Stimulated activated memory B cell treated with anti-CD40 and anti-IgM and Interleukin-4, amounts not matched to agents 10 μg/mL and 1 μg/mL and 100 μg/mL, for 72 hours (primary cell): Measurements from ENCODE around the gene CETP.
A peak's percentile ranks its signal among the peaks of the same experiment; 100 is the strongest.

Experiments used
- ATAC-seq: fragments of 150-1000 bp; cut with Tn5 transposase; 2 replicates; pipeline ENCODE4 v1.10.0; 2021
- H3K27ac Mint-ChIP-seq: one replicate; pipeline ENCODE4 v1.8.0; 2022; ENCODE audit warnings: mild to moderate bottlenecking, mixed read lengths
- H3K27me3 Mint-ChIP-seq: one replicate; pipeline ENCODE4 v1.8.0; 2022; ENCODE audit warnings: mixed read lengths
- H3K36me3 Mint-ChIP-seq: one replicate; pipeline ENCODE4 v1.8.0; 2022; ENCODE audit warnings: mixed read lengths
- H3K4me1 Mint-ChIP-seq: one replicate; pipeline ENCODE4 v1.8.0; 2022; ENCODE audit warnings: mixed read lengths
- H3K4me3 Mint-ChIP-seq: one replicate; pipeline ENCODE4 v1.8.0; 2022; ENCODE audit warnings: mild to moderate bottlenecking, moderate library complexity, mixed read lengths
- H3K9me3 Mint-ChIP-seq: one replicate; pipeline ENCODE4 v1.8.0; 2022; ENCODE audit warnings: mixed read lengths

Gene CETP

DNA sequence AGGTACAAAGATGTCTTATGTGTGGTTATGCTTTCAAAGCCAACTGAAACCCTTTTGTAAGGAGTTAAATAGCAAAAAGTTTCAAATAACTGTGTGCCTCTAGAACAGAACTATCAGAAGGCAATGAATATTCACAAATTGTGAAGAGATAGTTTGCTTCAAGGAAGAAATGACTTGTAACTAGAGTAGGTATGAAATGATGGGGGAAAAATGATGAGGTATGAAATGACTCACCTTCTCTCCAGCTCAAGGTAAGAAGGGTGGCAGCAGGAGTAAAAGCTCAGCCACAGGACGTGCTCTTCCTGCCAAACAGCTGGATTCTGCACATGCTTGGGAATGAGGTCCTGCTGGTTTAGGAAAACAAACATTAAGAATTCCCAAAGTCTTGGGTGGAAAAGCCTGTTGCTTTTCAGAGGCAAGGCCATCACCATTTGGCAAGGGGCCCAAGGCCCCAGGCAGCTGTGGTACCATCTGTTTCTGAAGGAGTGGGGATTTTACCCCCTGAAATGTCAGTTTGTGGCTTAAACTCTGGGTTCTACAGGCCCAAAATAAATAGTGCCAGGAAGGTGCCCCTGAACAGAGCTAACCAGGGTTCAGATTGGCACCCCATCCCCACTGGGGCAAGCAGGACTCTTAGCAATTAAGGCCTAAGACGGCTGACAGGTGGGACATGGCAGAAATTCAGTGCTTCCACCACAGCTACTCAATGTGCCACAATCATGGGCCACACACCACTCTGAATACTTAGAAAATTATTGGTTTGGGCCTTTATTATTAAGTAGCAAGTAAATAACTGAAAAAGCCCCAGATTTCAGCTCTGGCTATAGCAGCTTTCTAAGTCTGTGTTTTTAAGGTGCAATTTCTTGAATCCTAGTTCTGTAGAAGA lies 16.6 kb upstream of the CETP start:
- no peaks in the 10 kb centered on the region for H3K9me3 Mint-ChIP-seq
- no peaks in the 10 kb centered on the region for H3K27me3 Mint-ChIP-seq
- peak; percentile 59 for ATAC-seq
- H3K27ac Mint-ChIP-seq, result peak overlapping the region; percentile 96
- peaks cover 76% of the 10 kb centered on the region for H3K4me1 Mint-ChIP-seq
- peaks cover 41% of the 10 kb centered on the region for H3K36me3 Mint-ChIP-seq
- peak overlapping the region; percentile 26 for H3K4me3 Mint-ChIP-seq

- no peak for ATAC-seq
- peaks cover 37% of the 10 kb centered on the region for H3K36me3 Mint-ChIP-seq
- H3K4me1 Mint-ChIP-seq, result peaks cover 77% of the 10 kb centered on the region
- H3K4me3 Mint-ChIP-seq, result no peak overlapping the region
- H3K27ac Mint-ChIP-seq, result peak overlapping the region; percentile 96
- H3K9me3 Mint-ChIP-seq, result no peaks in the 10 kb centered on the region
- H3K27me3 Mint-ChIP-seq, result no peaks in the 10 kb centered on the region
Observed at GRCh38 chr16:56945847-56946527, 15.8 kb upstream of the CETP start.

GRCh38 chr16:56946767-56947603 lies 14.8 kb upstream of the CETP start:
- no peak overlapping the region for H3K4me3 Mint-ChIP-seq
- H3K27me3 Mint-ChIP-seq, result no peaks in the 10 kb centered on the region
- ATAC-seq, result peak; percentile 2
- no peaks in the 10 kb centered on the region for H3K9me3 Mint-ChIP-seq
- H3K36me3 Mint-ChIP-seq, result peaks cover 32% of the 10 kb centered on the region
- peak overlapping the region; percentile 96 for H3K27ac Mint-ChIP-seq
- H3K4me1 Mint-ChIP-seq, result peaks cover 77% of the 10 kb centered on the region

DNA sequence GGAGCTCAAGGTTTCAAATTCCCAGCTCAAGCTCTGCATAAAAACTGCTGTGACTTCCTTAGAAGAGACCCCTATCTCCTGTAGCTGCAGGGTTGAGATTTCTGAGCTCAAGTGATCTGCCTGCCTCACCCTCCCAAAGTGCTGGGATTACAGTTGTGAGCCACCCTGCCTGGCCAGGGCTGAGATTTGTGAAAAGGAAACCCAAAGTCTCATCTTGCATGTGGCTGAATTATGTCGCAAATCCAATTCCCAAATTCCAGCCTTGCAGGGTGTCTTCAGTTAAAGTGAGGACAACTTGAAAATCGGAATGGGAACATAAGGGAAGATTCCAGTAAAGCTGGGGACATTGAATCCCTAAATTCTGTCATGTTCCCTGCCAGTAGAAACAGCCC lies 14.2 kb upstream of the CETP start:
- Mint-ChIP-seq H3K36me3 (peaks cover 26% of the 10 kb centered on the region), H3K27me3 (no peaks in the 10 kb centered on the region), H3K4me1 (peaks cover 77% of the 10 kb centered on the region), H3K9me3 (no peaks in the 10 kb centered on the region), H3K4me3 (no peak overlapping the region), H3K27ac (peak overlapping the region; percentile 46)
- no peak for ATAC-seq

GRCh38 chr16:56948234-56948633 lies 13.5 kb upstream of the CETP start:
- peak overlapping the region; percentile 46 for H3K27ac Mint-ChIP-seq
- no peaks in the 10 kb centered on the region for H3K27me3 Mint-ChIP-seq
- peaks cover 20% of the 10 kb centered on the region for H3K36me3 Mint-ChIP-seq
- H3K4me3 Mint-ChIP-seq, result no peak overlapping the region
- no peak for ATAC-seq
- peaks cover 75% of the 10 kb centered on the region for H3K4me1 Mint-ChIP-seq
- no peaks in the 10 kb centered on the region for H3K9me3 Mint-ChIP-seq

- peaks cover 56% of the 10 kb centered on the region for H3K4me1 Mint-ChIP-seq
- H3K36me3 Mint-ChIP-seq, result peaks cover 2% of the 10 kb centered on the region
- no peaks in the 10 kb centered on the region for H3K27me3 Mint-ChIP-seq
- no peaks in the 10 kb centered on the region for H3K9me3 Mint-ChIP-seq
- H3K4me3 Mint-ChIP-seq, result no peak overlapping the region
- peak overlapping the region; percentile 79 for H3K27ac Mint-ChIP-seq
- ATAC-seq, result no peak
Observed at GRCh38 chr16:56950051-56950450, 11.7 kb upstream of the CETP start.

- H3K36me3 Mint-ChIP-seq, result no peaks in the 10 kb centered on the region
- H3K4me3 Mint-ChIP-seq, result peak overlapping the region; percentile 60
- H3K27ac Mint-ChIP-seq, result peak overlapping the region; percentile 79
- peaks cover 54% of the 10 kb centered on the region for H3K4me1 Mint-ChIP-seq
- no peaks in the 10 kb centered on the region for H3K9me3 Mint-ChIP-seq
- H3K27me3 Mint-ChIP-seq, result no peaks in the 10 kb centered on the region
- no peak for ATAC-seq
Observed at GRCh38 chr16:56950455-56950854, 11.3 kb upstream of the CETP start.

GRCh38 chr16:56950881-56951771 lies 10.6 kb upstream of the CETP start:
- peak; percentile 95 for ATAC-seq
- no peaks in the 10 kb centered on the region for H3K36me3 Mint-ChIP-seq
- H3K27me3 Mint-ChIP-seq, result no peaks in the 10 kb centered on the region
- H3K4me1 Mint-ChIP-seq, result peaks cover 57% of the 10 kb centered on the region
- H3K9me3 Mint-ChIP-seq, result no peaks in the 10 kb centered on the region
- H3K27ac Mint-ChIP-seq, result peak overlapping the region; percentile 79
- H3K4me3 Mint-ChIP-seq, result peak overlapping the region; percentile 60

DNA sequence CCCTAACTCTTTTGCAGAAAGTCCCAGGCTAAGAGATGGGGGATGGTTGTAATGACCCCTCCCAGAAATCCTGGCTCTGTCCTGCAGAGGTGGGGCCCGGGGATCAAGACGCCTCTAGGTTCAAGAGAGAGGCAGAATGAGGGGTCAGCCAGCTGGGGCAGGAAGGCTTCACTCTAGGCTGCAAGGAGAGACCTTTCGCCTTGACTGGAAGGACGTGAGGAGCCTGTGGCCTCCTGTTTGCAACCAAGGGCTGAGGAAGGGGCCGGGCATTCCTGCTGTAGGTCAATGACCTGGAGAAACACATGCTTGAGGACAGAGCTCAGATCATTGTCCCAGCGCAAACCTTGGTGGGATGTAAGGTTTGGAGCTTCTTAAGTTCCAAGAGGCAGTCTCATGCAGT lies 8.7 kb upstream of the CETP start:
- H3K4me1 Mint-ChIP-seq, result peaks cover 53% of the 10 kb centered on the region
- H3K9me3 Mint-ChIP-seq, result no peaks in the 10 kb centered on the region
- H3K27me3 Mint-ChIP-seq, result no peaks in the 10 kb centered on the region
- no peak overlapping the region for H3K4me3 Mint-ChIP-seq
- peak overlapping the region; percentile 79 for H3K27ac Mint-ChIP-seq
- H3K36me3 Mint-ChIP-seq, result no peaks in the 10 kb centered on the region
- no peak for ATAC-seq

DNA sequence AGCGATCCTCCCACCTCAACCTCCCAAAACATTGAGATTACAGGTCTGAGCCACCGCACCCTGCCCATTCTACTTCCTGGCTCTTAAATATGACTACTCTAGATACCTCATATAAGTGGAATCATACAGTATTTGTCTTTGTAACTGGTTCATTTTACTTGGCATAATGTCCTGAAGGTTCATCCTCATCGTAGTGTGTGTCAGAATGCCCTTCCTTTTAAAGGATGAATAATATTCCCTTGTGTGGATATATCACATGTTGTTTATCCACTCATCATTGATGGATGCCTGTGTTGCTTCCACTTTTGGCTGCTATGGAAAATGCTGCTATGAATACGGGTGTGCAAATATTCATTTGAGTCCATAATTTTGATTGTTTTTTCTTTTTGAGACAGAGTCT lies 5.7 kb upstream of the CETP start:
- no peaks in the 10 kb centered on the region for H3K9me3 Mint-ChIP-seq
- H3K4me1 Mint-ChIP-seq, result peaks cover 36% of the 10 kb centered on the region
- H3K4me3 Mint-ChIP-seq, result no peak overlapping the region
- no peak for ATAC-seq
- H3K36me3 Mint-ChIP-seq, result no peaks in the 10 kb centered on the region
- H3K27ac Mint-ChIP-seq, result no peak overlapping the region
- H3K27me3 Mint-ChIP-seq, result no peaks in the 10 kb centered on the region

- H3K27me3 Mint-ChIP-seq, result no peaks in the 10 kb centered on the region
- peaks cover 29% of the 10 kb centered on the region for H3K4me1 Mint-ChIP-seq
- no peak overlapping the region for H3K4me3 Mint-ChIP-seq
- no peak overlapping the region for H3K27ac Mint-ChIP-seq
- H3K9me3 Mint-ChIP-seq, result no peaks in the 10 kb centered on the region
- ATAC-seq, result no peak
- H3K36me3 Mint-ChIP-seq, result no peaks in the 10 kb centered on the region
Observed at GRCh38 chr16:56956756-56957155, 5.0 kb upstream of the CETP start.

DNA sequence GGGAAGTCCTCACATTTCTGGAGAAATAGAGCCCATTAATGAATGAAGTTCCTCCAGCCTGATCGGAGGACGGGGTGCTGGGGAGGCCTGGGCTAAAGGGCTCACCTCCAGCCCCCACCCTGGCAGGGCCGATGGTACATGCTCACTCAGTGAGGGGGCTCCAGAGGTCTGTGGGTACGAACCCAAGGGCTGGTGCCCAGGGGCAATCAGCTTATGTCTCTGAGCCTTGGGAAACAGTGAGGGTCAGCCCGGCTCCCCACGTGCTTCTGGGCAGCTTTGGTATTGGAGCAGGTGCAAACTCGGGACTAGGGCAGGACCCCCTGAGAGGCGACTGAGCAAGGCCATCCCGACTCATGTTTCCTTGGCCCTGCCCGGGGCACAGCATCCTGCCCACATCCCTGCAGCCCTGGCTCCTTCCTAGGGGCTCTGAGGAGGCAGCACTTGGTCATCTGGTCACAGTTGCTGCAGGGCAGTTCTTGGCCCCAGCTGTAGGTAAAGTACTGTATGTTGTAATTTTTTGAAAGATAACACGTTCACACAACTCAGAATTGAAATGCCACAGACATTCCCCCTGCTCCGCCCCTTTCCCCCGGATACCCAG lies 969 bp upstream of the CETP start:
- no peaks in the 10 kb centered on the region for H3K9me3 Mint-ChIP-seq
- no peak overlapping the region for H3K27ac Mint-ChIP-seq
- H3K4me3 Mint-ChIP-seq, result no peak overlapping the region
- H3K4me1 Mint-ChIP-seq, result peaks cover 34% of the 10 kb centered on the region
- H3K36me3 Mint-ChIP-seq, result no peaks in the 10 kb centered on the region
- ATAC-seq, result no peak
- no peaks in the 10 kb centered on the region for H3K27me3 Mint-ChIP-seq

GRCh38 chr16:56961386-56961785 lies 364 bp upstream of the CETP start:
- no peak overlapping the region for H3K27ac Mint-ChIP-seq
- ATAC-seq, result no peak
- peaks cover 36% of the 10 kb centered on the region for H3K4me1 Mint-ChIP-seq
- H3K9me3 Mint-ChIP-seq, result no peaks in the 10 kb centered on the region
- no peak overlapping the region for H3K4me3 Mint-ChIP-seq
- H3K36me3 Mint-ChIP-seq, result no peaks in the 10 kb centered on the region
- no peaks in the 10 kb centered on the region for H3K27me3 Mint-ChIP-seq
